GM21423 (cell line): ENCODE data around the gene RUBCN.
"Not testable (repeated sequence)": the region's sequence is repeated elsewhere in the genome, so short reads cannot be mapped to it uniquely, and the experiment has no call there.

Source experiments
- ATAC-seq: cut with Tn5 transposase; IDR thresholded peaks from one replicate; pipeline ENCODE4 v1.9.1; 2021; ENCODE audit warnings: mild to moderate bottlenecking, moderate library complexity; ENCODE audit not compliant: unreplicated experiment

Gene RUBCN

GRCh38 chr3:197659144-197659543 is 77.6 kb downstream of the RUBCN start:
- ATAC-seq, result peak; percentile 36

DNA sequence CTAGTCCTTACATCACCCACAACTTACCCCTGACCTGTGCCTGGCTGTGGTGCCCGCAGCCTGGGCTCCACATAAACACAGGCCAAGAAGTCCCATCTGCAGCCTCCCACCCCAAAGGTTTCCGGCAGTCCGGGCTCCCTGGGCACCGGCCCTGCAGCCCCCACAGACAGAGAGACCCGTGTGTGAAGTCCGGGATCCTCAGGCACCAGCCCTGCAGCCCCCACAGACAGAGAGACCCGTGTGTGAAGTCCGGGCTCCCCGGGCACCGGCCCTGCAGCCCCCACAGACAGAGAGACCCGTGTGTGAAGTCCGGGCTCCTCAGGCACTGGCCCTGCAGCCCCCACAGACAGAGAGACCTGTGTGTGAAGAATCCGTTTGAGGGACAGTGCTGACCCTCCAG is 78.0 kb downstream of the RUBCN start:
- ATAC-seq, result not testable (repeated sequence)

DNA sequence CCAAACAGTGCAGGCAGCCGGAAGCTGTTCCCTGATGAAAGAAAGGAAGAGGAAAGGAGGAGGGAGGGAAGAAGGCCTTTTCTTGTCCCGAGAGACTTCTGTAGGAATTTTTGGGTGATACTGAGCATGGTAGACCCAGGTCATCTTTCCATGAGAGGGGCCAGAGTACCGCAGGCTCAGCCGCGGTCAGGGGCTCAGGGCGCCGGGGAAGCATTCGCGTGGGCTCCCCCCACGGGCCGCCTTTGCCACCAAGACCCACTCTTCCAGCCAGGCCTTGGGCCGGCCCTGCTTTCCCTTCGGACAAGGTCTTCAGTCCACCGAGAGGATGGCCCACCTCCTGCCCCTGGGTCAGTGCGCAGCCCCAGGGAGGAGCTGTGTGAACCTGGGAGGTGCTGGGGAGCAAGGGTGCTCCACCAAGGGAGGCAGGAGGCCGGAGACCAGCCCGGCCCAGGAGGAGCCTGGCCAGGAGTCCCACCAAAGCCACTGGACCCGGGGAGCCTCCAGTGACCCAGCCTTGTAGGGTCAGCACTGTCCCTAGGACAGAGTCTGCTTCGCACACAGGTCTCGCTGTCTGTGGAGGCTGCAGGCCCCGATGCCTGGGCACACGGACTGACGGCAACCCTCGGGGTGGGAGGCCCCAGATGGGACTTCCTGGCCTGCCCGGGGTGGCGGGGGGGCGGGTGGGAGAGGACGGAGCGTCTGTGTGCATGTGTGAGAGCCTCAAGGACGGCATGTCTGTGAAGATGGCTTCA is 79.0 kb downstream of the RUBCN start:
- ATAC-seq, result not testable (repeated sequence)

DNA sequence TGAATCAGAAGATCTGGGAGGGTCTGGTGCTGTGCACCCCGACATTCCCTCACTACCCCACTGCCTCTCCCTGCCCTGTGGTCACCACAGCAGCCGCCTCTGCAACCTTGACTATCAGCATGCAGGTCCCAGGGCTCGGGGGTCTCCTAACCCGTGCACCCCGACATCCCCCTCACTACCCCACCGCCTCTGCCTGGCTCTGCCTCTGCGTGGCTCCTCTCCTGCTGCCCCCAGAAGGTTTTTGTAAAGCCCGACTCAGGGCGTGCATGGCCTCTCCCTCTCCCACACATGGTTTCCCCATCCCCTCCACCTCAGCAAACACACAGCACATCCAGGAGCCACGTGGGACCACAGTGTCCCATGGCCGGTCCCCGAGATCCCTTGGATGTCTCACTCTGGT is 79.7 kb downstream of the RUBCN start:
- ATAC-seq, result not testable (repeated sequence)

DNA sequence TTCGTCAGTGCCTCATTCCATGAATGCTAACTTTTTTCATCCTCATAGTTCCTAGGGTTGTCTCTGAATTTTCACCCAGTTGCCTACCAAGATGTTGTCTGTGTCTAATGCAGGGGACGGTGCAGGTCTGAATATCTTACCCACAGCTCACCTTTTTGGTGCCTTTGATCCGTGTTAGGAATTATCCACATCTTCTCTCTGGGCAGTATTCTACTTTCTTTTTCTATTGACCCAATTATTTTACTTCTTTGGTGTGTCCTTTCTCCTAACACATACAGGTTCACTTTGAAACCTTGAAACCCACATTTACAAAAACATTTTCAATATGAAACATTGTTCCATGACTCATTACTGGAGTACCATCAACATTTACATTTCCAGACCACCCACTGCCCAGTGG is 80.6 kb downstream of the RUBCN start:
- not testable (repeated sequence) for ATAC-seq

GRCh38 chr3:197654998-197655330 is 81.7 kb downstream of the RUBCN start:
- ATAC-seq, result peak; percentile 17

DNA sequence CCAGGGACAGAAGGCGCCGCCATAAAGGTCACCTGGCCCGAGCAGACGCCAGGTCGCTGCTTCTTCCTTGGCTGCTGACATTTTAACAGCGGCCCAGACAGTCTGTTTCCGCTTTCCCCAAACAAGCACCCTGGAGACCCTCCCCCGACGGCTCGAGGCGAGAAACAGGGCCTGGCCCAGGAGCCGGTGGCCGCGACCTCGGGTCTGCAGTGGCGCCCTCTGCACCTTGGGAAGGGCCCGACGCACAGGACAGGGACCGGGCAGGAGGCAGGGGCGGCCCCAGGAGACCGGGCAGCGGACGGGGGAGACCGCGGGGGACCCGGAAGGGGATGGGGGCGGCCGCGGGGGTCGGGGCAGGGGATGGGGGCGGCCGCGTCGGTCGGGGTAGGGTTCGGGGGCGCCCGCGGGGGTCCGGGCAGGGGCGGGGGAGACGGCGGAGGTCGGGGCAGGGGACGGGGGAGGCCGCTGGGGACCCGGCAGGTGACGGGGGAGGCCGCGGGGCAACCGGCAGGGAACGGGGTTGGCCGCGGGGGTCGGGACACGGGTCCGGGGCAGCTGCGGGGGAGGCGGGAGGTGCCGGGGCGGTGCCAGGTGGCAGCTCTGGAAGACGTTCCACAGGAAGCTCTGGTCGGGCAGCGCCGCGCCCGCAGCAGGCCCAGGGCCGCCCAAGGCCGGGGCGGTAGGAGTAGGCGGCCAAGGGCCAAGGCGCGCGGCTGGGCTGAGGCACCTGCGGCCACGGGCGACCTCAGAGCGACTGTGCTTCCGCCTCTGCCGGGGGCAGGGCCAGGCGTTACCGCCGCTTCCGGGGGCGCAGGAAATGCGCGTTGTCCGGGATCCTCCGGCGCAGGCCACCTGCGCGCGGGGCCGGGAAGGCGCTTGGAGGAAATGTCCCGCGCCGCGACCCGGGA is 82.4 kb downstream of the RUBCN start:
- peak; percentile 93 for ATAC-seq

DNA sequence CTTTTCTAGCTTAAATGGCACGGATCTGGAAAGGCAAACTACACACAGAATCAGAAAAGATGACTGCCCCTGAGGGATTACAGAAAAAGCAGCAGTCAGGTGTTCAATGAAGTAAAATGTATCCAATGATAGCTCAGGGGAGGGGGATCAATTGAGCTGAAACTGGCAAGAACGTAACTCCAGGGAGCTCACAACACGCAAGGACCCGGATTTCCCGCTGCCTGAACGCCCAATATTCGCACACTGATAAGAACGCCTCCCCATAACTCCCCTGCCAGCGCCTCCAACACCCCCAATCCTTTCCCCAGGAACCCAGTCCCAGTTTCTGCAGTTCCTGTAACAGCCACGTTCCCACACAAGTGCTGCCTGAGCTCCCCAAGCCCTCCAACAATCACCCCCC is 83.8 kb downstream of the RUBCN start:
- ATAC-seq, result not testable (repeated sequence)

DNA sequence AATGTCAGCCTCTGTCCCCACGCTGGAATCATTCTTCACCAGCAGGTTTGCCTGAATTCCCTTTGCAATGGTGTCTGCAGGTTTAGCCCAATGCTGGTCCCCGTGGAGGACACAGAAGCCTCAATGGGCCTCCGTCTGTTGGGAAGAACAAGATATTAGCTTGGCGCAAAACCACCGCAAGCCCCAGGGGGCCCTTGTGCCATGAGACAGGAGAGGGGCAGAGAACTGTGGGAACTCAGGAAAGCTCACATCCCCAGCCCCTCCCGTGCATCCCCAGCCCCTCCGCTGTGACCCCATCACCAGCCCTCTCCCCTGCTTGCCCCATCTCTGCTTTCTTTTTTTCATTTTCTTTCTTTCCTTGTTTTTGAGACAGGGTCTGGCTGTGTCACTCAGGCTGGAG is 89.1 kb downstream of the RUBCN start:
- not testable (repeated sequence) for ATAC-seq

DNA sequence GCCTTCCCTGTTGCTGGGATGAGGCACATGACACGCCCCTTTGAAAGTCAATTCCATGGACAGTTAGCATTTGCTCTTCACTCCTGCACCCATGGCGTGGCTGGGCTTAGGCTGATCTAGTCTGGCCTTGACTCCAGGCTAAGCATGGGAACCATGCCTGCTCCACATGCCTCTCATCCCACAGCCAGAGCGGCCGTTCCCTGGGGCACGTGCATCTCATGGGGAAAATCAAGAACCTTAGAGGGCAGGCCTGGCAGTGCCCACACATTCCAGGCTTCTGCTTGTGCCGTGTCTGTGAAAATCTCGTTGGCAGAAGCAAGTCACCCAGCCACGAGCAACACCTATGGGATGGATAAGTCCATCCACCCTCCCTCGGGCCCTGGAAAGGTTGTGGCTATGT is 89.5 kb downstream of the RUBCN start:
- ATAC-seq, result not testable (repeated sequence)

DNA sequence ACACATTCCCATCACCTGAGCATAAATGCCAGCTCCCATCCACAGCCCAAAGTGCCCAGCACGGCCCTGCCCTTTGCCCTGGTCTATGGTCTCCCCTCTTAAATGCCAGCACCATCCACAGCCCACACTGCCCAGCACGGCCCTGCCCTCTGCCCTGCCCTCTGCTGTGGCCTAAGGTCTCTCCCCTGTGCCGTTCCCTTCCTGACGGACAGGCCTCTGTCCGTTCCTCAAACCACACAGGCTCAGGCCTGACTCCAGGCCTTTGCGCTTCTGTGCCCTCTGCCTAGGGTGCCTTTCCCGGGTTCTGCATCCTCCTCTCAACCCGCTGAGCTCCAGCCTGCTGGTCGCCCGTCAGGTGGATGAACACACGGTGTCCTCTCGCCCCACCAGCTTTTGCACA is 90.4 kb downstream of the RUBCN start:
- not testable (repeated sequence) for ATAC-seq

DNA sequence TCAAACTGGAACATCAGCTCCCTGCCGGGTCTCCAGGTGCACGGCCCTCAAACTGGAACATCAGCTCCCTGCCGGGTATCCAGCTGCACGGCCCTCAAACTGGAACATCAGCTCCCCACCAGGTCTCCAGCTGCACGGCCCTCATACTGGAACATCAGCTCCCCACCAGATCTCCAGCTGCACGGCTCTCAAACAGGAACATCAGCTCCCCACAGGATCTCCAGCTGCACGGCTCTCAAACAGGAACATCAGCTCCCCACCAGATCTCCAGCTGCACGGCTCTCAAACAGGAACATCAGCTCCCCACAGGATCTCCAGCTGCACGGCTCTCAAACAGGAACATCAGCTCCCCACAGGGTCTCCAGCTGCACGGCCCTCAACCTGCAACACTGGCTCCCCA is 99.1 kb downstream of the RUBCN start:
- ATAC-seq, result not testable (repeated sequence)

- not testable (repeated sequence) for ATAC-seq
Observed at GRCh38 chr3:197631989-197632388, 104.7 kb downstream of the RUBCN start.

DNA sequence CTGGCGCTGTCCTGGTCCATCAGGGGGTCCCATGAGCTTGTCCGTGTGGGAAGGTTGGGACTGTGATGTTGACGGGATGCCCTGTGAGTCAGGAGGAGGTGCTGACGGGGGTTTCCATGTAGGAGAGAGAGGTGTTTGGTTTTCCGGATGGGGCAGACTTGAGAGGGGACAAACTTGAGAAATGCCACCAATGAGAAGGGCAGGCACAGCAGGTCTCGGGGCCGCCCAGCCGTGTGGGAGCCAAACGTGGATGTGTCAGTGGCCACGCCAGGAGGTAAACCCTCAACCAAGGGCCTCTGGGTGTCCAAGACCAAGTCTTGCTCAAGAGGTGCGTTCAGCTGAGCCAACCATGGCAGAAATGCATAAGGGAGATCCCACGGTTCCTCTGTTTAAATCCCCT is 105.9 kb downstream of the RUBCN start:
- not testable (repeated sequence) for ATAC-seq

GRCh38 chr3:197629286-197629685 is 107.4 kb downstream of the RUBCN start:
- ATAC-seq, result not testable (repeated sequence)

DNA sequence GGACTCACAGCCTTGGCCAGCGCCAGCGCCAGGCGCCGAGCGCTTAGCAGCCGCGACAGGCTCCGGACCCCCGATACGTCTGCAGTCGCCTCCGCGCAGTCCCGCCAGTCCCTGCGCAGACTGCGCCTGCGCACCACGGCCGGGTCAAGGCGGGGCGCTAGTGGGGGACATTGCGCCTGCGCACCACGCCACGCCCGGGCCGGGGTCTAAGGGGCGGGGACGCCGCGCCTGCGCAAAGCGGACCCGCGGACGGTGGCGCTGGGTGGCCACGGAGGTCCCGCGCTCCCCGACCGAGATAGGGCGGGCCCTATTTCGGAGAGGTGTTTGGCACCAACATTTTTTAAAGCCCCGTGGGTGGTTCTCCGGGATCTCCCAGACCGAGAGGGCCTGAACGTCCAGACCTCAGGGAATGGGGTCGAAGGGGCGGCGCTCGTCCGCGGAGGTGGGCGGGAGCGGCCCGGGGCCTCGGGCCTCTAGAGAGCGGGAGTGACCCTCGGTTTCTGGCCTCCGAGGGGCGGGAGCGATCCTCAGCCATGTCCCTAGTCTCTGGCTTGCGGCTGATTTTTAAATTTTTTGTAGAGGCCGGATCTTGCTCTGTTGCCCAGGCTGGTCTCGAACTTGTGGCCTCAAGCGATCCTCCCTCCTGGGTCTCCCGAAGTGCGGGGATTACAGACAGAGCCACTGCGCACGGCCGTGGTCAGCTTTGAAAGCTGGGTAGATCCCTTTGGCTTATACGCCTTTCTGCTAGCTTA is 108.8 kb downstream of the RUBCN start:
- peak; percentile 81 for ATAC-seq

DNA sequence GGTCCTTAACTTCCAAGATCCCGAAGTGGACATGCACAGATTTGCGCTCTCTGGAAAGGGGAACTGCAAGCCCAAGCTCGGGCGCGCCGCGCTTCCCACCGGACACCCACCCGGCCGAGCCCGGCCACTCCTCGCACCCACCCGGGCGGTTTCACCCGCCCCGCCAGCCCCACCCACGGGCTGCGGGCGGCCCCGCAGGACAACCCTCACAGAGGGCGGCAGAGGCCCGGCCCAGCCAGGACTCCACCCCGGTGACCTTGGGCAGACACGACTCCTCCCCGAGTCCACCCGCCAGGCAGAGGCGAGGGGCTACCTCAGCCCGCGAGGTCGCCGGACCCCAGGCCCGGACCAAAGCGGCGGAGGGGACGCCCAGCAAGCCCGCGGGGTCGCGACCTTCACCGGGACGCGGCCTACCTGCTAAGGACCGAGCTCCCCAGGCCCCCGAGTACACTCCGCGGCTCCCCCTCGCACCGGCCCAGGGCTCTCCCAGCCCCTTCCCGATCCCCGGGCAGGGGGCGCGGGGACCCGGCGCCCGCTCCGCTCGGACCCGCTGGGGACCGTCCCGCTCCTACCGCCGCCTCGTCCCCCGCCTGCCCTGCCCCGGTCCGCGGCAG is 109.4 kb downstream of the RUBCN start:
- peak; percentile 58 for ATAC-seq

DNA sequence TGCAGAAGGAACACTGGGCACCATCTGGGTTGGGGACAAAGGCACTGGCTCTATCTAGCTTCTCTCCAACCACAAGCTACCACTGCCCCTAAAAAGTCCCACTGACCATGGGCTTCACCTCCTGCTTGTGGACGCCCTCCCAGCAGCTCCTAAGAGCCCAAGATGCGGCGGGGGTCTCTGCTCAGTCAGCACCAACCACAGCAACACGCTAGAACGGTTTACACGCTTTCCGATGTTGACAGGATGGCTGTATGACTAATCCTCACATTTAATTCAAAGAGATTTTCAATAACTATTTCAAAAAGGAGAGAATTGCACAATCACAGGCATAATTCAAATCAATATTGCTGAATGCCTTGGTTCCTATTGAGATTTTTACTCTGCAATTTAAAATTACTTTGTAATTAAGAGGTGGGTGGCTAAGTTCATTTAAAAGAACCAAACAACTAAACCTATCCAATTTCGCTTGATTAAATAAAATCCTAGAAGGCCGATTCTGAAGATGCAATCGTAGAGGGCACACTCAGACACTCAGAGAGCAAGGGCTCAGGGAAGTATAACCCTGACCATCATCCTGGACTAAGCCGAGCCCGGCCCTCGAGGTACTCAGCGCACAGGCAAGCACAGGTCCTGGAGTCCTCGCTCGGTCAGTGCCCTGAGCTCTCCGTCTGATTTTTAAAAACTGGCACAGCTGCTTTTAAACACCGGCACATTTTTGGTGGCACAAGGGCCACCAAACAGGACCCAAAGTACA is 110.1 kb downstream of the RUBCN start:
- ATAC-seq, result peak; percentile 28

GRCh38 chr3:197621478-197621877 is 115.2 kb downstream of the RUBCN start:
- not testable (repeated sequence) for ATAC-seq
